Glomerular endothelial cell (primary cell): ENCODE data around the gene BANP. TPM values are rescaled to one million over a fixed set of nuclear protein-coding genes. Genes with fewer than 3 reads are reported as not detected.
"Not testable (repeated sequence)": the region's sequence is repeated elsewhere in the genome, so short reads cannot be mapped to it uniquely, and the experiment has no call there.

Experiments used
- DNase-seq: peaks from one replicate; pipeline ENCODE4 v3.0.0-alpha.2; 2011; ENCODE audit warnings: low read depth, low spot score; ENCODE audit errors: extremely low read depth
- total RNA-seq: library from RNA; depleted of rRNA; stranded (reverse); fragments of >200 nt; gene quantifications from 2 replicates; pipeline ENCODE4 v1.2.3, GENCODE V29; 2015

Gene BANP
- total RNA-seq, 1 donor from 2014 or later: 21.1 TPM

DNA sequence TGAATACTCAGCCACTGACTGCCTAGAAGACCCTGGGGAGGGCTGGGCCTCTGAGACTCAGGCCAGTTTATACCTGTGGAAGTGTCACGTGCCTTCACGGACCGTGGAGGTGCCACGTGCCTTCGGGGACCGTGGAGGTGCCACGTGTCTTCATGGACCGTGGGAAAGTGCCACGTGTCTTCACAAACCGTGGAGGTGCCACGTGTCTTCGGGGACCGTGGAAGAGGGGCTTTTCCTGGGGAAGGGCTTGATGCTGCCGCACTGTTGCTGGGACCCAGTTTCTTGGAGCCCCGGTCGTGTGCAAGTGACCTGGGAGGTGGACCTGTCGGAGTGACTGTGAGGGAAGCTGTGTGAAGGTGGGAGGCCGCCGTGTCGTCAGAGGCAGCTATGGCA is 166.2 kb downstream of the BANP start:
- DNase-seq: no peak

DNA sequence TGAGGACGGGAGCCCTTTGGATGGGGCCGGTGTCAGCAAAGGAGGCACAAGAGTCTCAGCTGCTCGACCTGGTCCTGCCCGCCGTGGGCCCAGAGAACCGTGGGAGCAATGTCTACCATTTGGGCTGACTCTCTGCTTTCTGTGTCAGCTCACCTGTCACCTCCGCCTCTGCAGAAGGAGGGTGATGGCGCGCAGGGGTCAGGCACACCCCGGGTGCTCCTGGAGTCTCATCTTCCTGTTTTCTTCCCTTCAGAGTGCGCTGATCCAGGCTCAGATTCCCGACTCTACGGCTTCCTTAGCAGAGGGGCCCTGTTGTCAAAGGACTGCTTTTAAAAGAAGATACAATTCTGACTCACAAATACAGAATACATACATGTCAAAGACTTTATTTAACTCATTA is 167.1 kb downstream of the BANP start:
- no peak for DNase-seq

DNA sequence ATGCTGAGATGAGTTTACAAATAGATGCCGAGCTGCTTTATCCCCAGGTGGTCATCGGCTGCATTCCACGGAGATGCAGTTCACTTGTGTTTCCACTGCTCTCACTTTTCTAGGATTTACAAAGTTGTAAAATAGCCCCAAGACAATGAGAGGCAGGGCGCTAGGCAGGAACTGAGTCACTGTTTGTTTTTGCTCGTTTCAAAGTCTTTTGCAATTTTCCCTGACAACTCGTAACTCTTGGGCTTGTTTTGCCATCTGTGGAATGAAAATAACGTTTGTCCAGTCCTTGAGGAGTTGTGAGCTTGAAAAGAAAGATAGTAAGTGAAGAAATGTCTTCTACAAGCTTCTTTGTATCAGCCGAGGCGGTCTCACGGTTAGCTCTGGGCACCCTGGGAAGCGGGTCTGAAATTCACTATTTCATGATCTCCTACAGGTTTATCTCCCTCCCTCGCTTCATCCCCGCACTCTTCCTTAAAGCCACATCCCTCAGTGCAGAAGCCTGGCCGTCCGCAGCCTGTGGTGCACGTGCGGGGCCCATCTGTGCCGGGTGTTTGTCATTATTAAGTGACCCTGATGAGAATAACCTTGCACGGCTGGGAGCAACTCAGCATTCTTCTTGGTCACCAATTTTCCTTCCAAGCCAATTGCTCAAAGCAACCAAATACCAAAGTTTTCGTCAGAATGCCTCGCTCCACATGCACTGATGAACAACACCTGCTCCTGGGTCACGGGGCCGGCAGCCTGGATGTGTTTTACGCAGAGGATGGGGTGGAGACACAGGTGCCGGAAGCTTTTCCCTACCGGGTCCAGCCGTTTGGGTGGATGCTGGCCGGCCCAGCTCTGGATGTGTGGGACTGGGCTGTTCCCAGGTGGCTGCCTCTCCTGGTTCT is 167.9 kb downstream of the BANP start:
- DNase-seq: peak; percentile 78

DNA sequence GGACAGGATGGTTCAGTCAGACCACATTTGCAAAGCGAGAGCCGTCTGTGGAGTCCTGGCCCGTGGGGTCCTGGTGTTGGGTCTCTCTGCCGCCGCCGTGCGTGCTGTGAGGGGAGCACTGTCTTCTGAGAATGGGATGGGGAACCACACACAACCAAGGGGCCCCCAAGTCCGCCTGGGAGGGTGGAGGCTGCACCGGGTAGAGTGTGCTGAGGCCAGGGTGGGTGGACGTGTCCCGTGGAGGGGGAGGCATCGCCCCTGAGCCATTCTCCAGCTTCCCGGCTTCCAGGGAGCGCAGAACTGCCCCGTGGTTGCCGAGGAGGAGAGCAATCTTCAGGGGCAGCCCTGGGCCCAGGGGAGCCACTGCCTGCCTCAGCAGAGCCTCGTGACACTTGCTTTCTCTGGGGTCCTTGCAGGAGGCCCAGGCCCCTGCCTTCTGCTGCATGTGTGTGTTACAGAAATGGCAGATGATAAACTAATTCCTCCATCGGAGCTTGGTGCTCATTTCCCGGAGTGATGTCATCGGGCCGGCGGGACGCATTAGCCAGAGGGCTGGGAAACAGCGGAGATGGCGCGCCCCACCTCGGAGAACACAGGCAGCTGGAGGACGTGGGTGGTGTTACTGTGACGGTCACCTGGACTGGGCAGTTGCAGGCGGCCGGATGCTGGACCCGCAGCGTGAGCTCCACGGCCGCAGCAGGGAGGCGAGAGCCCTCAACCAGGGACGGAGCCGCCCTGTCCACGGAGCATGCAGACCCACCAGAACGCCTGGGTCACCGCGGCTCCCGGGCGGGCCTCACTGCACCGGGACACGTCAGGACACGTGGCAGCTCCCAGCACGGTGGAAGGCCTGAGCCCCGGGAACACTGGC is 168.9 kb downstream of the BANP start:
- not testable (repeated sequence) for DNase-seq

DNA sequence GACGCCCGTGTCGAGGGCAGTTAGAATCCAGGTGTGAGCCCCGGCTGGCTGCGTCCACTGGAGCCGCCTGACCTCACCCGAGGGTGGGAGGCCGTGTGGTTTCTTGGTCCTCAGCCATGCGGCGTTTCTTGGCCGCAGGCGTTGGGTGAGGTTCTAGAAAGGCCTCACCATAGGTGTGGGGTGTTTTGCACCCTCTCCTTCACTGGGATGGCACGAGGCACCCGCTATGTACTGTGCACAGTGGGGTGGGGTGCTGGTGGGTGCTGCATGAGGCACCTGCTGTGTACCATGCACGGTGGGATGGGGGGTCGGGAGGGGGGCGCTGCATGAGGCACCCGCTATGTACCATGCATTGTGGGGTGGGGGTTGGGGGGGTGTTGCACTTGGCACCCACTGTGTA is 169.6 kb downstream of the BANP start:
- no peak for DNase-seq

DNA sequence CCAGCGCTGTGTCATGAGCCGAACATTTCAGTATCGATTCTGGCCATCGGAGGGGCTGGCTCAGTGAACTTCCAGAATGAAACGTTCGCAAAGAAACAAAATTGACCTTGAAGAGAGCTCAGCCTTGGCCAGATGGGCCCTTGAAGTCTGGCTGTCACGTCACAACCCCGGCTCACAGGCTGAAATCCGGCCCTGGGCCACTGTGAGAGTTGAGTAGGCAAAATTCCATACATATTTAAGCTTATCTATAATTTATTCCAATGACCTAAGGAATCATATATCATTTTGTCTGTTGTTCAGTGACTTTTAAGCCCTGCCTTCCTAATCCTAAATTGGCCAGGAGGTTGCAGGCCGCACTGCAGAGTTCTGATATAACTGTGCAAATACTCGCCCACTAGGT is 170.2 kb downstream of the BANP start:
- DNase-seq: not testable (repeated sequence)

DNA sequence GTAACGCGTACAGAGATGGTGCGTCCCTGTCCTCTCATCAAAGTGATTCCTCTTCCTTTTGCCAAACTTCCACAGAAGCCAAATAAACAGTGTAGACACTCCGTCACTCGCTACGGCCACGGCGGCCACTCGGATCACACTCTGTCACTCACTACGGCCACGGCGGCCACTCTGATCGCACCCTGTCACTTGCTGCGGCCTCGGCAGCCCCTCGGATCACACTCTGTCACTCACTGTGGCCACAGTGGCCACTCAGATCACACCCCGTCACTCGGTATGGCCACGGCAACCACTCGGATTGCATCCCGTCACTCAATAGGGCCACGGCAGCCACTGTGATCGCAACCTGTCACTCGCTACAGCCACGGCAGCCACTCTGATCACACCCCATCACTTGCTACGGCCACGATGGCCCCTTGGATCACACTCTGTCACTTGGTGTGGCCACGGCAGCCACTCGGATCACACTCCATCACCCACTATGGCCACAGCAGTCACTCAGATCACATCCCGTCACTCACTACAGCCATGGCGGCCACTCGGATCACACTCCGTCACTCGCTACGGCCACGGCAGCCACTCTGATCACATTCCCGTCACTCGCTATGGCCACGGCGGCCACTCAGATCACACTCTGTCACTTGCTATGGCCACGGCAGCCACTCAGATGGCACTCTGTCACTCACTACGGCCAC is 170.8 kb downstream of the BANP start:
- no peak for DNase-seq

Other genes with a start within 250 kb of the BANP start
- 17.8 and 21.3 TPM in 2 replicates for gene KLHDC4, start 185.4 kb upstream of the BANP start, total RNA-seq
- 16.9 and 57.2 TPM in 2 replicates for gene SLC7A5, start 81.9 kb upstream of the BANP start, total RNA-seq
- not detected in 2 replicates for gene CA5A, start 14.9 kb upstream of the BANP start, total RNA-seq